ENCODE data around the gene PBOV1.

PBOV1 gene

DNA sequence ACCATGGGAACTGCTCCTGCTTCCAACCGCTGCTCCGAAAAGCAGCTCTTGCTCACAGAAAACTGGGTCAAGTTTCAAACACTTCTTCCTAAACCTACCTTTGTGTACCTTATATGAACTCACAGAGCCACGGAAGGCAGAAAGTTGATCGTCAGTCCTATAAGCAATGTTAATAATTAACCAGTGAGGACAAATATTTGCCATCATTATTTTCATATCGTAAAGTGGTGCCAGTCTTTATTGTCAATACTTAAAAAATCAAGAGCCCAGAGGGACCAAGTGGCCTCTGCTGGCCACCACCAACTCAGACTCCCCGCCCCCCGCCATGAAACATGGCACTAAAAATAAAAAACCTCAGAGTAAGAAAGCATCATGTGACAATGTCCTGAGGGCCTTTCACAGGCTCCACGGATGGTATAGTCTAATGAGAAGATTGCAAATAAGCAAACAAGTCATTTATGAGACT, 9.1 kb upstream of the PBOV1 start:
- Histone ChIP-seq H3K27me3 (replicated peaks; ENCODE audit: control insufficient read depth, insufficient read depth, low read length) (no peaks in the 10 kb centered on the region; the same call in 1 of the 2 replicates), H3K4me3 (replicated peaks; ENCODE audit: low read depth, low read length) (no peak overlapping the region), H3K36me3 (ENCODE audit: control insufficient read depth, insufficient read depth, low read length) (no peaks in the 10 kb centered on the region)
- DNase-seq (ENCODE audit: extremely low read depth, insufficient read length), result no peak
- no peak for TF ChIP-seq CTCF (IDR thresholded peaks at IDR 0.05; ENCODE audit: insufficient read depth, low read length, poor library complexity, severe bottlenecking)

GRCh38 chr6:138226700-138227315, 8.5 kb upstream of the PBOV1 start:
- Histone ChIP-seq H3K27me3 (replicated peaks; ENCODE audit: control insufficient read depth, insufficient read depth, low read length) (no peaks in the 10 kb centered on the region; the same call in 1 of the 2 replicates), H3K36me3 (ENCODE audit: control insufficient read depth, insufficient read depth, low read length) (no peaks in the 10 kb centered on the region), H3K4me3 (replicated peaks; ENCODE audit: low read depth, low read length) (no peak overlapping the region)
- no peak for DNase-seq (ENCODE audit: extremely low read depth, insufficient read length)
- TF ChIP-seq CTCF (IDR thresholded peaks at IDR 0.05; ENCODE audit: insufficient read depth, low read length, poor library complexity, severe bottlenecking), result no peak

GRCh38 chr6:138225953-138226352, 7.7 kb upstream of the PBOV1 start:
- H3K36me3 ChIP-seq (ENCODE audit: control insufficient read depth, insufficient read depth, low read length), result no peaks in the 10 kb centered on the region
- no peak for TF ChIP-seq CTCF (IDR thresholded peaks at IDR 0.05; ENCODE audit: insufficient read depth, low read length, poor library complexity, severe bottlenecking)
- no peak overlapping the region for H3K4me3 ChIP-seq (replicated peaks; ENCODE audit: low read depth, low read length)
- H3K27me3 ChIP-seq (replicated peaks; ENCODE audit: control insufficient read depth, insufficient read depth, low read length), result no peaks in the 10 kb centered on the region; the same call in 1 of the 2 replicates
- no peak for DNase-seq (ENCODE audit: extremely low read depth, insufficient read length)

- no peak for DNase-seq (ENCODE audit: extremely low read depth, insufficient read length)
- no peak for TF ChIP-seq CTCF (IDR thresholded peaks at IDR 0.05; ENCODE audit: insufficient read depth, low read length, poor library complexity, severe bottlenecking)
- no peaks in the 10 kb centered on the region; the same call in 1 of the 2 replicates for H3K27me3 ChIP-seq (replicated peaks; ENCODE audit: control insufficient read depth, insufficient read depth, low read length)
- no peak overlapping the region for H3K4me3 ChIP-seq (replicated peaks; ENCODE audit: low read depth, low read length)
- no peaks in the 10 kb centered on the region for H3K36me3 ChIP-seq (ENCODE audit: control insufficient read depth, insufficient read depth, low read length)
These were observed 4.7 kb upstream of the PBOV1 start for GRCh38 chr6:138222901-138223546.

GRCh38 chr6:138219901-138220300, 1.6 kb upstream of the PBOV1 start:
- no peak for DNase-seq (ENCODE audit: extremely low read depth, insufficient read length)
- Histone ChIP-seq H3K27me3 (replicated peaks; ENCODE audit: control insufficient read depth, insufficient read depth, low read length) (no peaks in the 10 kb centered on the region), H3K4me3 (replicated peaks; ENCODE audit: low read depth, low read length) (no peak overlapping the region), H3K36me3 (ENCODE audit: control insufficient read depth, insufficient read depth, low read length) (no peaks in the 10 kb centered on the region)
- no peak for TF ChIP-seq CTCF (IDR thresholded peaks at IDR 0.05; ENCODE audit: insufficient read depth, low read length, poor library complexity, severe bottlenecking)

Data from GM06990 (cell line).